ENCODE data around the gene LYPD6B. TPM values are rescaled to one million over a fixed set of nuclear protein-coding genes. Genes with fewer than 3 reads are reported as not detected.

LYPD6B gene
- total RNA-seq, 1 donor from 2014 or later: not detected

DNA sequence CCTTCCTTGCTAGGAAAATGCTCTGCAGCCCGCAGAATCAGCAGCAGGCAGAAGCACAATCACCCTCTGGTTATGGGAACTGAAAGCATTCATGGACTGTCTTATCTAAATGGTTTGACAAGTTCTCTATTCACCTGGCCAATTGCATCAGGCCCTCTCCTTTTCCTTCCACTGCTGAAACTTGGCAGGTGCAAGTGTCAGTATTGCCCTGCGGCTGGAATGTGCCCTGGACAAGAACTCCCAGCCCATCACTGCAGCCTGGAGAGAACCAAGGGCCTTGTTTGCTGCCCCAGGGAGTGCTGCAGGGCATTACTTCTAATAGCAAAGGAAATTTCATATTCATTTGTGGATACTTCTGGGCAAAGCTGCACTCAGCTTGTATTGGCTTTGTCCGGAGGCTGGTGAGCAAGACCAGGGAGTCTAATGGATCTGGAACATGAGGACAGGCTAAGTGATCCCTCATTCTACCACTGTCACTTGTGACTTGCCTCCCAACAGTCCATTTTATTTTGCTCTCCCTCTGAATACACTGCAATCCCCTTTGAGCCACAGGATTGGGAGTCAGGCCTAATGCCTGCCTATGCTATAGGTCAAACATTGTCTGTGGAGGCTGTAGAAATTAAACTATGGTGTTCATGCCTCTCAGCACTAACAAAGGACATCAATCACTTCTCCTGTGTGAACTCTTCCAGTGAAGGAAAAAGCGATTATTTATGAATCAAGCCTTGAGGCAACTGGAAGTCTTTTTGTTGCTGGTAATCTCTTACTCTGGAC is 116.9 kb downstream of the LYPD6B start:
- intact Hi-C loops (cut with micrococcal nuclease): no loop called here

DNA sequence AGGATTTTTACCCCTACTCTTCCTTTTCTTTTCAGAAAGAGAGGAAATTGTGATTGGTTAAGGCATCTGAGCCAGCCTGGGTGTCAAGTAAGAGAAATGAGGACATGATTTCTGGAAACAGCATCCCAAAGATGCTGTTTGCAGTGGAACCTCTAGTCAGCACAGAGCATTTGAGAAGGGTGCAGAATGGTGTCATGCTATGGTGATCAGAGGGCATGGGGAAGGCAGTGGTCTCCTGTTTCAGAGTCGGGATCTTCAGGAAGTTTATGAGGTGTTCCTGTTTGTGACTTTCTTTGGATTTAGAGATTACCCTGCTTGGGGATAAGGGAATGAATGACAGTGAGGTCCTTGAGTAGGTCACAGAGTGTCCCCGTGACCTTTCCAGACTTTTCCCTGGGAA is 117.5 kb downstream of the LYPD6B start:
- intact Hi-C loops (cut with micrococcal nuclease): no loop called here

DNA sequence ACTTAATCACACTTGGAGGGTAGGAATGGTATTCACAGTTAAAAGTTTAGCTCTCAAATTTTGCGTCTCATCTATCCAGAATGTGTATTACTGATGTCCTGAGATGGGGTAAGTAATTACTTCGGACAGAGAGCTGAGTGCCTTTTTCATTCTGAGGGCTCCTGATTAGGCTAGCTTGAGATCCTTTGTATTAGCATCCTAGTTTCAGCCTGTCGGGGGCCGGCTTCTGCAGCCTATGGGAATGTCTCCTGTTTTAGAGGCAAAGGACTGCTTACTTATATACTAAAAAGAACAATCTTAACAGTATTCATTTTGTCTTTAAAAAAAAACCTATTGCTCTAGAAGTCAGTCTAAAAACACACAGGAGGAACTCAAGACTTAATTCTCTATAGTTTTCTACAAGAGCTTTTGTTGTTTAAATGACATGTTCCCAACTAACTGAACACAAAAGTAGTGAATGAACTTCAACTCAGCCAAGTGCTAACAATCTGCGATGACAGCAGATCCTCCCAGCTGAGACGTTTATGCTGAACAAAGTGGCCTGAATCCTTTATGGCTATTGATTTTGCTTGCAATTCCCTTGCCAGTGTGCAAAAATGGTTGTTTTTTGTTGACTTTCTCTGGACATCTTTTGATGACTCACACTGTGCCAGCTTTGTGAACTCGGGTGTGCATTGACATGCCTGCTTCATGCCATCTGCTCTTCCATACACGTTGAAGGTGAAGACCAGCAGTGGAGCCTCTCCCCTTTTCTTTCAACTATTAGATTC is 118.7 kb downstream of the LYPD6B start:
- intact Hi-C loops (cut with micrococcal nuclease): no loop called here

DNA sequence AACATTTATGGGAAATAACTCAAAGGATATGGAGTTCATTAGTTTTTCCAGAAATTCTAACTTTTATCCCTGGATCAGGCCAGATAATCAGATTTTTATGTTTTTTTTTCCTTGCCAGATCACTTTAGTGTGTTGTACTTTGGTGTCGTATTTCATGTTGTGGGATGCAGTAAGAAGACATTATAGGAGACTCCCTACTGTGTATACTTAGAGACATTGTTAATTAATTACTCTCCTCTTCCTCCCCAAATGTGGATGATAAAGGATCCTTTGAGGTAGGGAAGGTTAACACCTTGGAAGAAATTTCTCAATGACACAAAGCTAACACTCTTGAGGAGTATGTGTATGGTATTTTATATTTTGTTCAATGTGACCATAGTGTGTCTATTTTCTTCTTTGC is 120.5 kb downstream of the LYPD6B start:
- intact Hi-C loops (cut with micrococcal nuclease): no loop called here

DNA sequence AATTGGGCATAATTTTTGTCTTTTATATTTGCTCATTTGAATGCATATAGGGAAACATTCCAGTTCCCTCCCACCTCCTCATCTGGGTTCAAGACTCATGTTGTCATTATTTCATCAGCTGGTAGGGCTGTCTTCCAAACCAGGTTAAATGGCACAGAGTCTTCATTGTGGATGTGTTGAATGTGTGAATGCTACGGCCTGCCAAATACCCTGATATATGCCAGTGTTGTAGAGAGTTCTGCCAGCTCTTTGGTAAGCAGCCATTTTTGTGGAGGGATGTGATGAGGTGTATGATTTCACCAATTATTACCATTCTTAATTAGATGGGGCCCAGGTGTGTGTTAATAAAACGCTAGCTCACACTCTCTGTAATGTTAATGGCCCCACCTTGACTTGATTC is 121.7 kb downstream of the LYPD6B start:
- intact Hi-C loops (cut with micrococcal nuclease): no loop called here

DNA sequence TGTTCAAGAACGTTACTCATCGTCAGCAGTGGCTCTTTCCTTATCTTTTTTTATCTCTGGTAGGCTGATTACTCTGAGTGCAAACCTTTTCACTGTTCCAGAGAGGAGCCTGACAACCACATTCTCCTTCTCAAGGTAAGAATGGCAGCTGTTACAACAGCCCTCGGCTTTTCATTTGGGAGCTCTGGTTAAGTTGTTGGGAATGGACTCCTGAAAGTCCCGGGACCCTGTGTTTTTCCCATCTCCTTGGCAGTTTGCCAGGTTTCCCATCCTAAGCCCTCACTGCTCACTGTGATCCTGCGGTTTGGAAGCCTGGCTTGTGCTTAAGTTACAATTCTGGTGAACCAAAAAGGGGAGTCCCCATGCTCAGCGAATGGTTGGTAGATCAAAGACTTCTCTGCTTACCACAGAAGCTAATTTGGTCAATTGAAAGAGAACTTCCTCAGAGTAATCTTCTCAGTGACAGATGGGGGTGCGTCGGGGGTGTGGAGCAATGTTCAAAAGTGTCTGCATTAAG is 122.3 kb downstream of the LYPD6B start:
- intact Hi-C loops (cut with micrococcal nuclease): no loop called here

DNA sequence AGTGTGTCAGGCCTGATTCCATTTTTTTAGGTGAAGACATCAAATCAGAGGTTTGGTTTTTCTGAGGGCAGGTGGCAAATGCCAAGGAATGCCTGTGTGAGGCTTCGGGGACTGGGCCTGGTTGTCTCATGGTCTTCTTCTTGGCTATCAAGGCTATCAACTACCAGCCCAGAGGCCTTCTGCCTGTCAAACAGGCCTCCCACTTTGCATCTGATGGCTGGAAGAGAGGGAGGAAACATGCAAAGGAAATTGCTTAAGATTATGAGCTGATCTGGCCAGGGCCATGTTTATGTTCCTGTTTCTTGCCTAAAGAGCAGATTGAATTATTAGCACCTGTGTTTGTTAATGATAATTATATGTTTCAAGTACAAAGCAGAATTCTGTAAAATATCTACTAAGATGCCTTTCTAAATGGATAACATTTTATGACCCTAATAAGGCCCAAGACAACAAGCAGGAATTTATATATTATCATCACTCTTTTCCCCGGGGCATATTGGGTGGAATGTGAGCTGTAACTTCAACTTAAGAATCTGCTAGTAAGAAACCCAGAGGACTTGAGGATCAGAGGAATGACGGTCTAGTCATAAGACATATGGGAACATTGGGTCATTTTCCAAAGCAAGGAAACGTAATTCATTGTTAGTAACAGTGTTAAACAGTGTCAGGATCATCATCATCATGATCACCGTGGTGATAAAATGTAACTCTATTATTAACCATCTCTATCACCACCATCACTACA is 123.2 kb downstream of the LYPD6B start:
- intact Hi-C loops (cut with micrococcal nuclease): no loop called here

DNA sequence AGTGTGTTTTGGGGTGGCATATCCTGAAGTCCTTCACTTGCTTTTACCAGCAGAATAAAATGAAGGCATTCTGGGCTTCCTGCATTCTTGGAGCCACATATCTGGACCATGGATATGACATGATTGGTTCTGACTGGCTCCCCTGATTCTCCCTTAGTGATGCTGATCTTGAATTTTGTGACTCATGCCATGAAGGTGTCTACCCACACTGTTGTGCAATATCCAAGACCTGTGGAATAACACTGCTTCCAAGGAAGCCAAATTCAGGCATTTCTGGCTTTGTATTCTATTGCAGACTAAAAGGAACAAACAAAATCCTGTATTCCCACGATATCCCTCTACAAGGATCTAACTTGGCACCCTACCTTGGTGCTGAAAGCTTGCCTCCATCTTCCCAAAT is 125.8 kb downstream of the LYPD6B start:
- intact Hi-C loops (cut with micrococcal nuclease): no loop called here

DNA sequence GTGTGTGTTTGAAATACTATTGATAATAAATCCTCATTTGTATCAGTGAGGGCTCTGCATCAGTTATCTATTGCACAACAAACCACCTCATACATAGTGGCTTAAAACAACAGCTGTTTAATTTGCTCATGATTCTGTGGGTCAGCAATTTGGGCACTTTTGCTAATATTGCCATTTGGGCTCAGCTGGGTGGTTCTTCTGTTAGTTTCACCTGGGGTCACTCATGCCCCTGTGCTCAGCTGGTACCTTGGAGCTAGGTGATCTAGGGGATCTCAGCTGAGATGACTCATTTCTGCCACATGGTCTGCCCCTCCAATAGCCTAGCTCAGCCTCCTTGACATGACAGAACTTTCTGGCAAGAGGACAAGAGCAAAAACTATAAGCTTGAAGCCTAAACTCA is 126.3 kb downstream of the LYPD6B start:
- intact Hi-C loops (cut with micrococcal nuclease): no loop called here

DNA sequence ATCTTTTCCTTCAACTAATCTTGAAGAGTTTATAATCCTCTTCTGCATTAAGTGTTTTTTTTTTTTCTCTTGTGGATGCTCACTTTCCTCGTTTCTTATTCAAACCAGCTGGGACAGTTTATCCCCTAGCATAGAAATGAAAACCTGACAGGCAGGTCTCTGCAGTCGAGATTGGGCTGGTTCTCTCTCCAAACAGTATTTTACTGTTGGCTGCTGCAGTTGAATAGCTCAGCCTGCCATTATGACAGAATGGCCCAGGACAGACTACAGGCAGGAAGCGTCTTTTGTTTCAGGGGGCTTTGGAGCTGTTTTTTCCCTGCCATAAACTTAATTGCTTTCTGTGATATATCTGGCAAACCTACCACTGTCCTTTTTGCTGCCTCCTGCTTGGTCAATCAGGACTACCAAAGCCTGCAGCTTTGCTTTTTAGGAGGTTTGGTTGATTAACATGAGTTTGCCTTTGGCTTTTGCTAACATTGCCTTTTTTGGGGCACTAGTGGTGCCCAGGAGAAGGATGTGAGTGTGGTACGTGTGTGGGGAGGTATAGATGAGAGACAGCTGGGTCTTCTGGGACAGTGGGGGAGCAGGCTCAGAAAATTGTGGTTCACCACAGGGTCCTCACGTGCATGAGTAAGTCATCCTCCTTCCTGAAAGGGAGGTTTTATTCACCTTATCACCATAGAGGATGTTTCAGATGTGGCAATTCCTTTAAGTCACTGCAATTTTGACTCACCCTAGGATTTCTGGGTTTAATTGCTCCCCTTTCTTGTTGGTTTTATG is 128.7 kb downstream of the LYPD6B start:
- intact Hi-C loops (cut with micrococcal nuclease): no loop called here

DNA sequence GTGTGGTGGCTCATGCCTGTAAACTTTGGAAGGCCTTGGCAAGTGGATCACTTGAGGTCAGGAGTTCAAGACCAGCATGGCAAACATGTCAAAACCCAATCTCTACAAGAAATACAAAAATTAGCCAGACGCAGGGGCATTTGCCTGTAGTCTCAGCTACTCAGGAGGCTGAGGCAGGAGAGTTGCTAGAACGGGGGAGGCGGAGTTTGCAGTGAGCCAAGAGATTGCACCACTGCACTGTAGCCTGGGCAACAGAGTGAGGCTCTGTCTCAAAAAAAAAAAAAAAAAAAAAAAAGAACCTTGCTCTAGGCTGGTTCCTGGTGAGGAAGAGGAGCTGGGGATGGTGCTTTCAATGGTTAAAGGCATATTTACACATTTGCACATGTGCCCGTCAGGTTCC is 129.4 kb downstream of the LYPD6B start:
- intact Hi-C loops (cut with micrococcal nuclease): no loop called here

DNA sequence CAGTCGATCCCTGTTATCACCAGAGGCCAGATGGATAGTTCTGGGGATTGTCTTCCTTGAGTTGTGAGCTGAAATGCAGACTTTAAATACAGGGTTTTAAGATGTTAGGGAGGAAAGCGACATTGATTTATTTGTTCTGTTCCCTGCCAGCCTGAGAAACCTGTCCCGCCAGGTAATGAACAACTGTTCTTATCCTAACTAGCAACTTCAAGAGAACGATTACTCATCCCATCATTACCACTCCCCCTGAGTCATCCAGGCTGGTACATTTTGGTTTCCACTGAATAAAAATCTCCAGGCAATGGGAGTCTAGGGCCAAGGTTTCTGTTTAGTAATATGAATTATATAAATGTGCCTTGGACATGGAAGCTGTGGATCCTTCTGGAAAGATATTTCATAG is 131.2 kb downstream of the LYPD6B start:
- intact Hi-C loops (cut with micrococcal nuclease): no loop called here

DNA sequence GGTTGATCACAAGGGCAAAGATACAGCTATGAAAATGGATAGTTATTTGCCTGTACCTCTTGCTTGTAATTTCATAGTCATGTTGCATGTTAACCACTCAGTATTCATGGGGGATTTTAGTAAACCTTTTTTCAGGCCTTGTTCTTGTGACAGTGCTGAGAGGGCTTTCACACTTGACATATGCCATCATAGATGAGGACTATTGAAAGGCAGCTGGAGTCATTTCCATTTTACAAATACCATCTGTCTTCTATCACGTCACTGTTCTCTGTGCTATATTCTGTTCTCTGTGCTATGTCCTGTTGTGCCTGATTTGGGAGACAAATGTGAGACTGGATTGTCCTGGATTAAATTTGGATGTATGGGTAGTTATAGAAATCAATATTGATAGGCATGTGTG is 131.7 kb downstream of the LYPD6B start:
- intact Hi-C loops (cut with micrococcal nuclease): no loop called here

DNA sequence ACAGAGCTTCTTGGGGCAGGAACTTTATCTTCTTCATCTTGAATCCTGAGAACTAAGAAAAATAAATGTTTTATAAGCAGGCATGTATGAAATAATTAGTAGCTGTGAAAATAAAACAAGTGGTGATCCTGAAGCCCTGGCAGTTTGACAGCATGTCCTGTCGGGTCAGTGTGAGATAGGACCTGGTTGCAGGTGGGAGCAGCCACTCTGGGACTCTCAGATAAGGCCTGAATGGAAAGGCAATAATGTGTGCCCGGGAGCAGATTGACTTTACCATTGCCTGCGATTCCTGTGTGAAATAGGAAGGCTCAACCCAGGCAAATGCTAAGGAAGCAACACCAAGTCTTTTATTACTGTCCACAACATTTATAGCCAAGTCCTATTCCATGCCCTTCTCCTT is 132.4 kb downstream of the LYPD6B start:
- intact Hi-C loops (cut with micrococcal nuclease): no loop called here

DNA sequence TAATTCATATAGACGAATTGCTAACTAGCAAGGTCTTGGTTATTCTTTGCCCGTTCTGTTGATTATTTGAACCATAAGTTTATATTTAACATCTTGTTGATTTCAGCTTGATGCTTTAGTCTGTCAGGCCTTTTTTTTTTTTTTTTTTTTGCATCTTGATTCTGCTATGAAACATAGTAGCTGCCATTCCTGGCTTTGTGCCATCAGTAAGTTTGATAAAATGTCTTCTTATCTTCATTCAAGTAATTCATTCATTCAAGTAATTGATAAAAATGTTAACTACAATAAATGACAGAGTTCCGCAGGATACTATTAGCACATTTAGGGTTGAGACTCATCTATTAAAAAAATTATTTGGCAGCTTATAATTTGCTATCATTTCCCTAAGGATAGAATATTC is 134.7 kb downstream of the LYPD6B start:
- intact Hi-C loops (cut with micrococcal nuclease): no loop called here

DNA sequence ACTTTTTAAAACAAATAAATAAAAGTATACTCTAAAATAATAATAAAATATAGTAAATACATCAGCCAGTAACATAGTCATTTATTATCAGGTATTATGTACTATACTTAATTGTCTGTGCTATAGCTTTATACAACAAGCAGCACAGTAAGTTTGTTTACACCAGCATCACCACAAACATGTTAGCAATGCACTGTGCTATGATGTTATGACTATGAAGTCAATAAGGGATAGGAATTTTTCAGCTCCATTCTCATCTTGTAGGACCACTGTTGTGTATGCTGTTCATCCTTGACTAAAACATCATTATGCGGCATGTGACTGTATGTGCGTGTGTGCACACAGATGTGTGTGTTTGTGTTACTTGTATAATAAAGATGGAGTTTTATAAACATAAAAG is 137.5 kb downstream of the LYPD6B start:
- intact Hi-C loops (cut with micrococcal nuclease): no loop called here

DNA sequence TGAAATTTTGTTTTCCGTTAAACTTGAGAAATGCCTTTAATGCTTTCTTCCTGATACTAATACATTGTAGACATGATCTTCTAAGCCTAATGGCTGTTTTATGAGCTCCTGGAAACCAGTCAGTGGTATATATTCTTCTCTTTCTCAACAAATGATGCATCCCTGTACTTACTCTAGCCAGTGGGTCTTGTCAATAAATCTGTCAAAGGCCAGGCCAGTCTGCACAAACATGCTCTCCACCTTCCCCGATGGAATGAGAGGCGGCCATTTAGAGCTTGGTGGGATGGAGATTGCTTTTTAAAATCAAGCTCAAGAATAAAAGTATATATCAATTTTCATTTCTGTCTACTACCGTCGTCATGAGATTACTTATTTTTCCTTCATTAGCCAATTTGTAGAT is 140.1 kb downstream of the LYPD6B start:
- intact Hi-C loops (cut with micrococcal nuclease): no loop called here

DNA sequence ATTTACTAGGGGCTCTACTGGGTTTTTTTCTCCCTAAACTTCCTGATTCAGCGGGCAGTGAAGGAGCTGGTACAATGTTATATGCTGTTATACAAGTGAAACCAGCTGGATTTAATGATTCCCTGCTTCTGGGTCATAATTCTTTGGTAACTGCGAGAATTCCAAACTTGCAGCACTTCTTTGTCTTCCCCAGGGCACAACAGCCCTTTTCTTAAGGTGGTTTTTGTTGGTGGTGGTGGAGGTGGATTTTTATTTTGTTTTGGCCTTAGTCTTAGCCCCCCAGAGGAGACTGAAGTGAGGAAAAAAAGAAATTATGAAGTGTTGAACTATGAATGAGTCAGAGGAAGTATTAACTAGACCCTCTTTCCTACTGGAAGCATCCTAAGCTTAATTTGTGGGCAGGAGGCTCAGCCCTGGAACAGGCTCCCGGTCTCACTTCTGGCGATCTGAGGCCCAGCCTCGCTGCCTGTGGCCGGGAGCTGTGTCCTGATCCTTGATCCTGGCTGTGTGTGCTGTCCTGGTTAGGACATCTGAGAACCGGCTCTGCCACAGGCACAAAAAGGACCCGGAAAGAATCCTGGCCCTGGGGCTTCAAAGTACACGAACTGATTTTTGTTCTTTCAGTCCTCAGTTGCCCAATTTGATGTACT is 141.9 kb downstream of the LYPD6B start:
- intact Hi-C loops (cut with micrococcal nuclease): no loop called here

DNA sequence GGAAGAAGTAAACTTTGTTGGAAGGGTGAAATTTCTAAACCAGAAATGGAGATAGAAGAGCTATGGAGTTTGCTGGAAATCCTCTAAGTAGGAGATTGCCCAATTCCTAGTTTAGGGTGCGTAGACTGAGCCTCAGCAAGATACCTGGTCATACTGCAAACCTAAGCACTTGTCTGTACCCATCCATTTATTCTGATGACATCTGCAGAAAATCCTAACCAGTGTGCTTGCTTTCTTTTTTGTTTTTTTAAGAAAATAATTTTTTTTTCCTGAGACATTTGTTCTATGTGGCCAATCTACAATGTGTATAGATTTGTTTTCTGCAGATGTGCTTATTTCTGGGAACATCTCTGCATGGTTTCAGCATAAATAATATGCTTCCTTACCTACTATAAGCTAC is 144.7 kb downstream of the LYPD6B start:
- intact Hi-C loops (cut with micrococcal nuclease): no loop called here

DNA sequence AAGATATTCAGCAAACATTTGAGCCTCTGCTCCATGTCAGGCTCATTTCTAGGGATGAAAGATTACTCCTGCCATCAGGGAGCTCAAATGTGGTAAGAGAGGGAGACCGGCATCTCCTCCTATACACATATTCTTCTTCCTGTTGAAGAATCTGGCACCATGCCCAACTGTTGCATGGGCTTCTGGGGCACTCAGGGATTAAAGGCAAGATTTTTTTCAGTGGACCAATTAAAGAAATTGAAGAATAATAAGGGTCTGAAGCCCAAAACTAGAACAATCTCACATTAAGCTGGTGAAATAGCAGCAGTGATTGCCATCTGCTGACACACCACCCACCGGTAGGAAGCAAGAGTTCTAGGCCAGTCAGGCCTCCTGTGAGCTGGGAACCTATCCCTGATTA is 146.5 kb downstream of the LYPD6B start:
- intact Hi-C loops (cut with micrococcal nuclease): no loop called here
